Measurements from ENCODE around the gene MEF2B.
"Not testable (repeated sequence)": the region's sequence is repeated elsewhere in the genome, so short reads cannot be mapped to it uniquely, and the experiment has no call there.

Gene MEF2B

DNA sequence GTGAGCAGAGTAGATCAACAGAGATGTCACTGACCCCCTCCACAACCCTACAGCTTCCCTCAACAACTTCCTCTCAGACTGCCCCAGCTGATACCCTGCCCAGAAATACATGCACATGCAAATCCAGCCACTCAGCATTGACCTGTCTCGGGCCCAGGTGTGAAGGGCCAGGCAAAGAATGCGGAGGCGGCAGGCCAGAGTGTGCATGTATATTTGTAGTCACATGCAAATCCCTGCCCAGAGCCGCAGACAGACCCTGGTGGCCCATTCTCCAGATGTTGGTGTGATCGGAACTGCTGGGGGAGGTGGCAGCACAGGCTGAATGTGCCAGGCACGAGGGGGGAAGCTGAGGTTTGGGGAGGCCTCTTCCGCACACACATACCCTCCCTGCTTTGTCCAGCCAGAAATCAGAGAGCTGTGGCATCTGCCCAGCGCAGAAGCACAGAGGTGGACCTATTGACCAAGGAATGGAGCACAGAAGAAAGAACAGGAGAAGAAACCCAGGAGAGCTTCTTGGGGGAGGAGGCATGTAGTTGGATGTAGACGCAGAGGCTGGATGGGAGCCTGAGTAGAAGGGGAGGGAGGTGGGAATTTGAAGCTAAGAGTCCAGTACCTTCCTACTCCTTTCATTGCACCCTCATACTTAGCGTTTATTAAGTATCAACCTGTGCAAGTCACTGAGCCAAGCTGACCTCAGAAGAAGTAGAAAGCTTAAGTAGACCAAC lies 14.4 kb downstream of the MEF2B start:
- DNase-seq = no peak

DNA sequence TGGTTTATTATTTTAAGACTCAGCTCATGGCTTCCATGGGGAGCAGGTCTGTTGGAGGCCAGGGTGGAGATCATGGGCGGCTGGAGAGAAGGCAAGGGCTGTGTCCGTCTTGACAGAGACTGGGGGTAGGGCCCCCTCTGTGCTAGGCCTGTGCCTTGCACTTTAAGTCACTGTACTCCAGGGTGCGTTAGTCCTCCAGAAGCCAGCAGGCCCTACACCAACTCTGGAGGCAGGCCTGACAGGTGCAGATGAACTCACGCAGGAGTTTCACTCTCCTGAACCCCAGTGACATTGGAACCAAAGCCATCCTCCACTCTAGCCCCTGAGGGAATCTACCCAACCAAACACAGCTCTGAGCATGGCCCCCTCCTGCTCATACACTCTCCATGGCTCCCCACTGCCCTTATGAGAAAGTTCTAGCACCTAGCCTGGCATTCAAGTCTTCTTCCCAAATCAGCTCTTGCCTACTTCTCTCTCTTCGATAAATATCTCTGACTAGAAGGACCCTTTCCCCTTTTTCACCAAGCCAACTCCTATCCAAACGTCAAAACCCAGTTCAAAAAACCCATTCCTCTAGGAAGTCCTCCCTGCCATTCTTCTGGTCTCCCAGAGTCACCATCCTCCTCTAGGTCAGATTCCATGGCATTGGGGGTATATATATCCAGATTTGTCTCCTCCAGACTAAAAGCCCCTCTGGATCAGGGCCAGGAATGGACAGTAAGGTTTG lies 15.1 kb downstream of the MEF2B start:
- no peak for DNase-seq

DNA sequence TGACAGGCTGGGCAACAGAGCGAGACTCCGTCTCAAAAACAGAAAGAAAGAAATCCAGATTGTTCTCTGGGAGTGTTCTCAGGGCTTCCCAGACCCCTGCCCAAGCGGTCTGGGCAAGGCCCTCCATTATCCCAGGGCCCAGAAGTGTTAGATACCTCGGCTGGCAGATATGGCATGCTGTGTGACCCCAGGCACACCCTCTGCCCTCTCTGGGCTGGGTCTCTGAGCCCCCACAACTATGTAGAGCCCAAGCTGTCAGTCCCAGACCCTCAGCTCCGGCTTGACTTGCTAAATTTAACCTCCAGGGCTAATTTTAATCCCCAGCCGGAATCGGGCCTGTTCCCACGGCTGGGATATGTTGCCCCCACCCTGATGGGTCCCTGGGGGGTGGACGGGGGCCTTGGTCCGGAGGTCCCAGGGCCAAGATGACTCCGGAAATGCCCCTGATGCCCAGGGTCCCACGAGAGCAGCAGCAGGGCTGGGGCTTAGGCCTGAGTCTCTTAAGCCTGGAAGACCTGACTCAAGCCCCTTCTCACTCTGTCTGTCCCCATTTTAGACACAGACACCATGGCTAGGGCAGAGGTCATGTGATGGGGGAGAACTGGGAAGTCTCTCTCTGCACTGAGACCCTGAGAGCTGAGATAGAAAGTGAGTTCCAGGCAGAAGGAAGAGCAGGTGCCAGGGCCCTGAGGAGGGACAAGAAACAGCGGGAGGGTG lies 17.2 kb downstream of the MEF2B start:
- DNase-seq = no peak

- no peak for DNase-seq
Measured at GRCh38 chr19:19151418-19151817, 18.6 kb downstream of the MEF2B start.

- no peak for DNase-seq
Measured at GRCh38 chr19:19149435-19149834, 20.6 kb downstream of the MEF2B start.

DNA sequence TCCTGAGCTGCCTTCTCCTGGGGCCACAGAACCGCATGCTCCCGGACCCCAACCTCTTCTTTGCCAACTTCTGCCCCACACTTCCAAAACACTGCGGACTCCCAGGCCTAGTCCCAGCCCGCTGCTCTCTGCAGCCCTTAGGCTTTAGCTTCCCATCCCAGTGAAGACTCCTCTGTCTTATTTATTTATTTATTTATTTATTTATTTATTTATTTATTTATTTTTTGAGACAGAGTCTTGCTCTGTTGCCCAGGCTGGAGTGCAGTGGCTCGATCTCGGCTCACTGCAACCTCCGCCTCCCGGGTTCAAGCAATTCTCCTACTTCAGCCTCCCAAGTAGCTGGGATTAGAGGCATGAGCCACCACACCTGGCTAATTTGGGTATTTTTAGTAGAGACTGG lies 21.6 kb downstream of the MEF2B start:
- DNase-seq = not testable (repeated sequence)

DNA sequence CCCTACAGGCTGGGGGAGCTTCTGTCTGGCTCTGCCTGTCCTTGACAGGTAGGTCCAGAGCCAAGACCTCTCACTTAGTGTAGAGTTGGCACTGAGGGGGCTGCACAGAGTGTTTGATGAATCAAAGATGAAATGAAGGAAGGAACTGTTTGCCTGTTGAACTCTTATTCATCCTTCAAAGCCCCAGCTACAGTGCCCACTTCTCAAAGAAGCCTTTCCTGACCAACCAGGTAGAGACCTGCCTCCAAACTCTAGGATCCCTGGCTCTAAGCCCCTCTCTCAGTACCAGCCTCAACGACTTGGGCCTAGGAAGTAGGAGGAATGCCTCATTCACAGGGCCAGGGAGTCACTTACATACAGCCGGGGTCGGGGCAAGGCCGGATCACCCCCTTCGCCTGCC lies 22.7 kb downstream of the MEF2B start:
- no peak for DNase-seq

DNA sequence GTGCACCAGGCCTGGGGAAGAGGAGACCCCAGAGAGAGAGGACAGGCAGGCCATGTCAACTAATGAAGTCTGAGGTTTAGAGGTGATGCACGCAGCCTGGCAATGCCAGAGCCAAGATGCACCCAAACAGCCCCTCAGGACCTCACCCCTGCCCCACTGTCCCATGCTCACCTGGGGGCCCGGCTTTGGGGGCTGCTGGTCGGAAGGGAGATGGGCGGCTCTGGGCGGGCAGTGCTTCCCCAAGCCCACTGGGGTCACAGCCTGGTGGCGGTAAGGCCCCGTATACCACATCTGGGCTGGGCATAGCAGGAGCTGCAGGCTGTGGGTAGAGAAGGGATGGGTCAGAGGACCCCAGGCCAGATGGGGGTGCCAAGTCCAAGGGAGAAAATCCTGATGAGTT lies 23.2 kb downstream of the MEF2B start:
- no peak for DNase-seq

- DNase-seq = peak; percentile 55
Measured at GRCh38 chr19:19145684-19146608, 24.1 kb downstream of the MEF2B start.

GRCh38 chr19:19145281-19145680 lies 24.8 kb downstream of the MEF2B start:
- DNase-seq = no peak

DNA sequence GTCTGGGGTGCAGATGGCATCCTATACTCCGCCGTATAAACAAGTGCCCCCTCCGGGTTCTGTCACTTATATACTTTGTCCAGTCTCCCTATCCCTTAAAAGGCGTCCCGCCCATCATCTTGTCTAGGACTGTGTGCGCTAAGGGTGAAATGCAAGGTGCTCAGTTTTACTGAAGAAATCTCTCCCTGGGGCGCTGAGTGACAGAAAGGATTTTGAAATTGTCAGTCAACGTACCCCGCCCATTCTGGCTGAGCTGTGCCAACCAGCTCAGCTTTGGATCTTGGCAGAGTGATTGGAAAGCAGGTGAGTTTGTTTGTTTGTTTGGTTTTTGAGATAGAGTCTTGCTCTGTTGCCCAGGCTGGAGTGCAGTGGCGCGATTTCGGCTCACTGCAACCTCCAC lies 27.7 kb downstream of the MEF2B start:
- no peak for DNase-seq

- no peak for DNase-seq
Measured at GRCh38 chr19:19140476-19140875, 29.6 kb downstream of the MEF2B start.

DNA sequence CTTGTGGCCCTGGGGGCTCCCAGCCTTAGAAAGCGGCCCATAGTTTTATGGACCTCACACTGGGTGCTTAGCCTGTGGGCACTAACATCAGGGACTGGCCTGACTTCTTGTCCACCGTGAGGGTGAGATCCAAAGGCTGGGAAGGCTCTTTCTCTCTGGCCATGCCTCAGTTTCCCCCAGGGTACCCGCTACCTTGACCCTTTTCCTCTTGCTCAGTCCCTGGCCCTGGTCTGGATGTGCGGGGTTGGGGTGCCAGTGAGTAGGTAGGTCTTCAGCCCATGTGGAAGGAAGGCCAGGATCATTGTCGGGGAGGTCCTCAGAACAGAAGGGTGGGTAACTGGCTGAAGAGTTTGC lies 30.2 kb downstream of the MEF2B start:
- DNase-seq = no peak

DNA sequence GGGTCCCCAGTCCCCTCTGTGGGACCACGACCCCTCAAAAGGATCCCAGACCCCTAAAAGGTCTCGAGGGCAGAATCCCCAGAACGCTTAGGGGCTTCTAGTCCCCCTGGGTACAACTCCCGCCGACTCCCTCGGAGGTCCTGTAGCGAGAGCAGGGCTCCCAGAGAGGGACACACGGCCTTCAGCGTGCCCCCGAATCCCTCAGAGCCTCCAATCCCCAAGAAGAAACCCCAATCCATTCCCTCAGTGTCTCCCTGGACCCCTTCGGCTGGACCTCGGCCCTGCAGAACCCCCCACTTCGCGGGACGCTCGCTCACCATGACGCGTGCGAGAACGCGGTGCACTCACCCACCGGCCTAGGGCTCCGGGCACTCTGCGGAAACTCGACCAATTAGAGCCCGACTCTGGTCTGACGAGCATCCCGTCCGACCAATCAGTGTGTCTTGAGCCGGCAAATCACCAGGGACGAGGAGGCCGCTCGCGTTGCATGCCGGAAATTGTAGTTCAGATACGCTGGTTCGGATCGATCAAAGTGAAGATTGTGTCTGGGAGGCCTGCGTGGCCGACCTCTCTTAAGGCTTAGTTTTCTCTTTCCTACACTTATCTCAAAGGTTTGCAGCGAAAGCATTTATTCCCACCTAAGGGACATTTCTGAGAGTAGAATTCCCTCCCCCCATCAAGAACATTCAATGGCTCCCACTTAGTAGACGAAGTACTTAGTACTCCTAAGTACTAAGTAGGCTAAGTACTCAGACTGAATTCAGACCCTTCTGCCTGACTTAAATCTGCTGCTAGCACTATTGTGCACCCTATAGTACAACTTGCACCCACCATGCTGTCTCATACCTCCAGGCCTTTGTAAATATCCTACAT lies 31.7 kb downstream of the MEF2B start, which contains the start of gene TMEM161A:
TMEM161A (minus strand) TSS at position 370 of the 873 bp plus-strand sequence; CDS start at position 320, 50 bp downstream.
- peak; percentile 91 for DNase-seq

DNA sequence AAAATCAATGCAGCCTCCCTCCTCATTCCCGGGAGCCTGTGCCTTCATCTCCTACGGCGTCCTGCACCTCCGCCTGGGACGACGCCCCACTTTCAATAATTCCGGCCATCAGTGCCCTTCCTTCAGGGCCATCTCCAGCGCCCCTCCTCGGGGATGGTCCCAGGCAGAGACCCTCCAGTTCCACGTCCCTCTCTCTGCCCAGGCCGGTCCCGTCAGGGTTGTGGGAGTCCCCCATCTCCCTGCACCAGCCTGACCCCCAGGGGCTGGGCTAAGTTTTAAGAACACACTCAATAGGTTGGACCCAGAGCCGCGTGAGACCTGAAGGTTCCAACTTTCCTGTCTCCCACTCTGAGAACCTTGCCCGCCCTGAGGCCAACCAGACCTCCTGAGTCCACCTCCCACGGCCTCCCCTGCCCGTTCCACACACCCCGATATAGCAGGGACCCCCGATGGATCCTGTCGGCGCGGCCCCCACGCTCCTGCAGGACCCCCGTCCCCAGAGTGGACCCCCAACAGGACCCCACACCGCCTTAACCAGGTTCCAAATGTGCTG lies 32.4 kb downstream of the MEF2B start:
- DNase-seq = peak; percentile 29

- DNase-seq = not testable (repeated sequence)
Measured at GRCh38 chr19:19135713-19136112, 34.4 kb downstream of the MEF2B start.

GRCh38 chr19:19134687-19135158 lies 35.3 kb downstream of the MEF2B start:
- peak; percentile 51 for DNase-seq

DNA sequence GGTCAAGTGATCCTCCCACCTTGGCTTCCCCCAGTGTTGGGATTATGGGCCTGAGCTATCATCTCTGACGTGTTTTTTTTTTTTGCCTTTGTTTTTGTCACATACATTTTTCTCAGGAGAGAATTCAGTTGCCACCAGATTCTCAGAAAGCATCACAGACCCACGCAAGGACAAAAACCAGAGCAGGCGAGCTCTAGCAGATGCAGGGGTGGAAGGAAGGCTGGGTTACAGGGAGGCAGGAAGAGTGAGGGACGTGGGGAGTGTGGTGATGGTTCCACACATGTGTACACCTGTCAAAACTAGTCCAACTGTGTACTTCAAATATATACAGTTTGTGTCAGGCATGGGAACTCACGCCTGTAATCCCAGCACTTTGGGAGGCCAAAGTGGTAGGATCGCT lies 36.1 kb downstream of the MEF2B start:
- DNase-seq = no peak

DNA sequence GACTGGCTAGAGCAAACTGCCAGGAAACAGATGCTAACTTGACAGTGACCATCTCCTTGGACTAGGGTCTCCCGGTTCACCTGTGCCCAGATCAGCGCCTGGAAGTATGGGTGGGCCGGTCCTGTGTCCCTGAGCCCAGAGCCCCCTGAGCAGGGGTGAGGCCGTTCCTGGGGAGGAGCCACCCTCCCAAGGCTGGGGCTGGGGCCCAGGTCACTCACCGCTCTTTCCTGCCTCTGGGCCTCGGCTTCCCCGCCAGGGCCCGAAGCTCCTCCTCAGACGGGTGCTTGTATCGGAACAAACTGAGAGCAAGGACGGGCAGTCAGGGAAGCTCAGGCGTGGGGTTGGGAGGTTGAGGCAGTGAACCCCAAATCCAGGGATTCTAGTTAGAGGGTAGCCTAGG lies 37.2 kb downstream of the MEF2B start:
- no peak for DNase-seq

DNA sequence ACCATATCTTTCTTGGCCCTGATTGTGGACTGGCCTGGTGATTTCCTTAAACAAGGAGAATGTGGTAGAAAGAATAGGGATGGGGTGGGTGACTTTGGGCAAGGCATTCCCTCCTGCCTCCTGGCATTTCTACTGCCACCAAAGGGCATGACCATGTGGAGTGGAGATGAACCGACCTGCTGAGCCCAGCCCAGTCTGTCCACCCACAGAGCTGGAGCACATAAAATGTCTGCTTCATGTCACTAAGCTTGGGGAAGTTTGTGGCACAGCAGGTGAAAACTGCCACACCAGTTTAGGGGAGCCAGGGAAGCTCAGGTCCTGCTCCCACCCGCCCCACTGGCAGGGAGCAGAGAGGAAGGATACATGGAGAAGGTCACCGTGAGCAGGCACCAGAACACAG lies 38.1 kb downstream of the MEF2B start:
- no peak for DNase-seq

GRCh38 chr19:19126102-19126501 lies 44.0 kb downstream of the MEF2B start:
- no peak for DNase-seq

All from right kidney (tissue), 1 donor.